ACC112 (cell line): Measurements from ENCODE around the gene CD96.

Experiments used
- H2AFZ ChIP-seq: fragments of 200-600 bp; sonication (generic); one replicate; pipeline ENCODE4 v1.6.0; 2017; ENCODE audit warnings: antibody characterized with exemption, low read length; ENCODE audit not compliant: unreplicated experiment
- H3K27ac ChIP-seq: fragments of 200-600 bp; sonication (generic); 2 replicates; pipeline ENCODE4 v1.5.1; 2014; ENCODE audit warnings: low read depth, mild to moderate bottlenecking, antibody characterized with exemption, low read length, moderate library complexity
- H3K27me3 ChIP-seq: fragments of 200-600 bp; sonication (generic); 2 replicates; pipeline ENCODE4 v1.6.1; 2014; ENCODE audit warnings: mild to moderate bottlenecking, antibody characterized with exemption, low read length, moderate library complexity, mixed read lengths; ENCODE audit not compliant: insufficient read depth
- H3K36me3 ChIP-seq: fragments of 200-600 bp; sonication (generic); 2 replicates; pipeline ENCODE4 v1.6.1; 2016; ENCODE audit warnings: mild to moderate bottlenecking, antibody characterized with exemption, low read length, moderate library complexity, mixed read lengths; ENCODE audit not compliant: insufficient read depth
- H3K4me1 ChIP-seq: fragments of 200-600 bp; sonication (generic); one replicate; pipeline ENCODE4 v1.6.1; 2016; ENCODE audit warnings: low read length, mixed read lengths; ENCODE audit not compliant: insufficient read depth, unreplicated experiment, control insufficient read depth
- H3K4me3 ChIP-seq: fragments of 200-600 bp; sonication (generic); 2 replicates; pipeline ENCODE4 v1.5.1; 2014; ENCODE audit warnings: mild to moderate bottlenecking, low read depth, low read length
- H3K79me2 ChIP-seq: fragments of 200-600 bp; sonication (generic); one replicate; pipeline ENCODE4 v1.6.0; 2016; ENCODE audit warnings: low read length; ENCODE audit not compliant: control insufficient read depth, unreplicated experiment, insufficient read depth

Gene CD96

GRCh38 chr3:111594205-111594604 is 52.2 kb downstream of the CD96 start:
- Histone ChIP-seq H2AFZ (no peak overlapping the region), H3K4me1 (peaks cover 65% of the 10 kb centered on the region), H3K27ac (peak overlapping the region; percentile 43), H3K36me3 (no peaks in the 10 kb centered on the region), H3K27me3 (no peaks in the 10 kb centered on the region), H3K79me2 (no peaks in the 10 kb centered on the region), H3K4me3 (no peak overlapping the region)

- Histone ChIP-seq H3K27me3 (no peaks in the 10 kb centered on the region), H3K36me3 (no peaks in the 10 kb centered on the region), H3K27ac (peak overlapping the region; percentile 35), H2AFZ (no peak overlapping the region), H3K79me2 (no peaks in the 10 kb centered on the region), H3K4me1 (peaks cover 59% of the 10 kb centered on the region), H3K4me3 (no peak overlapping the region)
Measured at GRCh38 chr3:111594781-111595180, 52.8 kb downstream of the CD96 start.

GRCh38 chr3:111595232-111595631 is 53.2 kb downstream of the CD96 start, which contains the start of gene ZBED2:
Gene ZBED2 (minus strand): TSS chr3:111595346. CDS start chr3:111594201, 1,145 bp downstream.
- Histone ChIP-seq H2AFZ (peak within 1 kb of the TSS; percentile 67), H3K79me2 (no peaks in the 10 kb centered on the region), H3K4me3 (no peak within 1 kb of the TSS), H3K36me3 (no peaks in the 10 kb centered on the region), H3K27me3 (no peaks in the 10 kb centered on the region), H3K4me1 (peaks cover 55% of the 10 kb centered on the region), H3K27ac (peak within 1 kb of the TSS; percentile 43)

GRCh38 chr3:111596328-111596727 is 54.3 kb downstream of the CD96 start:
- no peaks in the 10 kb centered on the region for H3K27me3 ChIP-seq
- no peak overlapping the region for H3K27ac ChIP-seq
- H3K4me3 ChIP-seq: no peak overlapping the region
- H3K36me3 ChIP-seq: no peaks in the 10 kb centered on the region
- no peaks in the 10 kb centered on the region for H3K79me2 ChIP-seq
- H3K4me1 ChIP-seq: peaks cover 52% of the 10 kb centered on the region
- H2AFZ ChIP-seq: peak overlapping the region; percentile 67

GRCh38 chr3:111598139-111598538 is 56.1 kb downstream of the CD96 start:
- peak overlapping the region; percentile 30; the same call in 1 of the 2 replicates for H3K4me3 ChIP-seq
- H3K4me1 ChIP-seq: peaks cover 51% of the 10 kb centered on the region
- H3K27ac ChIP-seq: peak overlapping the region; percentile 12
- peak overlapping the region; percentile 11 for H2AFZ ChIP-seq
- H3K27me3 ChIP-seq: no peaks in the 10 kb centered on the region
- H3K36me3 ChIP-seq: no peaks in the 10 kb centered on the region
- H3K79me2 ChIP-seq: no peaks in the 10 kb centered on the region

- Histone ChIP-seq H3K27me3 (no peaks in the 10 kb centered on the region), H3K79me2 (no peaks in the 10 kb centered on the region), H3K36me3 (no peaks in the 10 kb centered on the region), H3K4me3 (no peak overlapping the region), H2AFZ (no peak overlapping the region), H3K4me1 (peaks cover 47% of the 10 kb centered on the region), H3K27ac (peak overlapping the region; percentile 12; the same call in 1 of the 2 replicates)
Measured at GRCh38 chr3:111598552-111598951, 56.6 kb downstream of the CD96 start.

- H3K79me2 ChIP-seq: no peaks in the 10 kb centered on the region
- H3K4me1 ChIP-seq: peaks cover 43% of the 10 kb centered on the region
- H3K36me3 ChIP-seq: no peaks in the 10 kb centered on the region
- no peaks in the 10 kb centered on the region for H3K27me3 ChIP-seq
- no peak overlapping the region for H3K27ac ChIP-seq
- H3K4me3 ChIP-seq: no peak overlapping the region
- H2AFZ ChIP-seq: no peak overlapping the region
Measured at GRCh38 chr3:111601810-111602209, 59.8 kb downstream of the CD96 start.

- Histone ChIP-seq H3K79me2 (no peaks in the 10 kb centered on the region), H2AFZ (no peak overlapping the region), H3K4me3 (no peak overlapping the region), H3K36me3 (no peaks in the 10 kb centered on the region), H3K4me1 (peaks cover 27% of the 10 kb centered on the region), H3K27me3 (no peaks in the 10 kb centered on the region), H3K27ac (no peak overlapping the region)
Measured at GRCh38 chr3:111603679-111604078, 61.7 kb downstream of the CD96 start.

- Histone ChIP-seq H3K27ac (no peak overlapping the region), H3K36me3 (no peaks in the 10 kb centered on the region), H3K27me3 (no peaks in the 10 kb centered on the region), H3K4me3 (no peak overlapping the region), H3K4me1 (peaks cover 27% of the 10 kb centered on the region), H3K79me2 (no peaks in the 10 kb centered on the region), H2AFZ (peak overlapping the region; percentile 46)
Measured at GRCh38 chr3:111604119-111604518, 62.1 kb downstream of the CD96 start.

- Histone ChIP-seq H3K79me2 (no peaks in the 10 kb centered on the region), H3K27ac (peak overlapping the region; percentile 40), H3K4me1 (peaks cover 27% of the 10 kb centered on the region), H3K36me3 (no peaks in the 10 kb centered on the region), H3K27me3 (no peaks in the 10 kb centered on the region), H2AFZ (no peak overlapping the region), H3K4me3 (no peak overlapping the region)
Measured at GRCh38 chr3:111605018-111605417, 63.0 kb downstream of the CD96 start.

GRCh38 chr3:111605493-111605892 is 63.5 kb downstream of the CD96 start:
- Histone ChIP-seq H3K36me3 (no peaks in the 10 kb centered on the region), H3K27ac (peak overlapping the region; percentile 29), H3K79me2 (no peaks in the 10 kb centered on the region), H3K4me3 (no peak overlapping the region), H2AFZ (no peak overlapping the region), H3K4me1 (peaks cover 27% of the 10 kb centered on the region), H3K27me3 (no peaks in the 10 kb centered on the region)
